ENCODE results near the gene MCRS1.
"Not testable (repeated sequence)": the region's sequence is repeated elsewhere in the genome, so short reads cannot be mapped to it uniquely, and the experiment has no call there.

Gene MCRS1

DNA sequence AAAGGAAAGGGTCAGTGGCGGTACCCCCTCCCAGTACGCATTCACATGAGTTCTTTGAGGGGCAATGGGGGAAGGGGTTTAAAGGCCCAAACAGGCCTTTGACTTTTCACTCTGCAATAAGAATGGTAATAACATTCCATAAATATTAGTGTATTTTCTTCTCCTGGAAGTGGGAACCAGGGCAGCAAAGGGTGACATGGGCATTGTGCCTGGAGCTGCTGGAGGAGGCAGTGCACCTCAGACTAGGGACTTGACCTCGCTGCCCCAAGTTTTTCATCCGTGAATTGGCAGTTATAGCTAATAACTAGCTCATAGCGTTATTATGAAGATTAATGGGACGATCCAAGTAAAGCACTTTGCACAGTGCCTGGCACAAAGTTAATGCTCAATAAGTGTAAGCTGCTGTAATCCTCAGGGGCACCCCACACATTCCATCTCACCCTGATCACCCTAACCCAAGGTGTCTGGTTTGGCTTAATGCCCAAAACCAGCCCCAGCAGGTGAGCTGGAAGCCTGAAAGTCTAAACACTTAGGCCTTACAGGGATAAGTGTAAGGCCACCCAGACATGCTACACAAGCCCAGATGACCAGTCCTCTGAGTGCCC, 31.9 kb downstream of the MCRS1 start:
- peaks cover 5% of the 10 kb centered on the region; the same call in 1 of the 2 replicates for H3K4me1 ChIP-seq (ENCODE audit: insufficient read depth, low read length)
- H3K9me3 ChIP-seq (ENCODE audit: insufficient read depth, low read depth, low read length), result no peaks in the 10 kb centered on the region; the same call in 1 of the 2 replicates
- no peak overlapping the region for H3K9ac ChIP-seq (ENCODE audit: low read depth, low read length)
- H3K27ac ChIP-seq (ENCODE audit: low read length), result no peak overlapping the region
- H3K27me3 ChIP-seq (ENCODE audit: insufficient read depth, low read length), result peaks cover 67% of the 10 kb centered on the region
- H3K4me3 ChIP-seq (ENCODE audit: low read length), result no peak overlapping the region
- no peaks in the 10 kb centered on the region for H3K36me3 ChIP-seq (ENCODE audit: insufficient read depth, low read depth, low read length)

DNA sequence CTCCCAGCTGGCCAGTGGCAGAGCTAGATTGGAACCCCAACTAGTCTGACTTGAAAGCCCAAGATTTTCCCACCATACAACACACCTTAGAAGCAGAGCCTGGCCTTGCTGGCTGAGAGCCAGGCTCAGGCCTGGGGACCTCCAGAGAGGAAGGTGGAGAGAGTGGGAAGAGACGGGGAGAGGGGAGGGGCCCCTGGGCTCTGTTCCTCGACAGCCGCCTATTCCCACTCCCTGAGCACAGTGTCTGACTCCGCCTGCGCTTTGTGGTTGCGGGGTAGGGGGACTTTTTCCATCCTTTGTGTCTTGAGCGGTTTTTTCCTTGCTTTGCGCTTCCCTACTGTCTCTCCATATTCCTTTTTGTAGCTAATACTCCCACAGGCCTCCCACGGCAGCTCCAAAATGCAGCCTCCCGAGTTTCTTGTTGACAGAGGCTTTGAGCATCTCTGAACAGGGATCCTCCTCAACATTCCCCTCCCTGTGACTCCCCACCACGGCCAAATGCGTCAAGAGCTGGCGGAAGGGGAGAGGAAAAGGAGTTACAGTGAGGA, 33.1 kb downstream of the MCRS1 start:
- Histone ChIP-seq H3K4me1 (ENCODE audit: insufficient read depth, low read length) (peaks cover 5% of the 10 kb centered on the region; the same call in 1 of the 2 replicates), H3K9ac (ENCODE audit: low read depth, low read length) (no peak overlapping the region), H3K4me3 (ENCODE audit: low read length) (no peak overlapping the region), H3K36me3 (ENCODE audit: insufficient read depth, low read depth, low read length) (no peaks in the 10 kb centered on the region), H3K27me3 (ENCODE audit: insufficient read depth, low read length) (peaks cover 55% of the 10 kb centered on the region), H3K9me3 (ENCODE audit: insufficient read depth, low read depth, low read length) (no peaks in the 10 kb centered on the region; the same call in 1 of the 2 replicates), H3K27ac (ENCODE audit: low read length) (no peak overlapping the region)

DNA sequence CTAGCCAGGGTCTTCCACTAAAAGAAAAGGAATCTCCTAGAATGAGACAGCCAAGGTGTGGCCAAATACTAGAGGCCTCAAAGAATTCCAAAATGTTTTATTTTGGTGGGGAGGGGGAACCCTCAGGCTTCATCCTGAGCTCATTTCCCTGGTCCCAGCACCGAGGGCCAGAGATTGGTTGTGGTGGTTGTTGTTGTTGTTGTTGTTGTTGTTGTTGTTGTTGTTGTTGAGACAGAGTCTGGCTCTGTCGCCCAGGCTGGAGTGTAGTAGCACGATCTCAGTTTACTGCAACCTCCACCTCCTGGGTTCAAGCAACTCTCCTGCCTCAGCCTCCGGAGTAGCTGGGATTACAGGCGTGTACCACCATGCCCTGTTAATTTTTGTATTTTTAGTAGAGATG, 33.8 kb downstream of the MCRS1 start:
- not testable (repeated sequence) for H3K4me3 ChIP-seq (ENCODE audit: low read length); H3K9me3 ChIP-seq (ENCODE audit: insufficient read depth, low read depth, low read length); H3K4me1 ChIP-seq (ENCODE audit: insufficient read depth, low read length); H3K9ac ChIP-seq (ENCODE audit: low read depth, low read length); H3K27ac ChIP-seq (ENCODE audit: low read length); H3K36me3 ChIP-seq (ENCODE audit: insufficient read depth, low read depth, low read length)
- H3K27me3 ChIP-seq (ENCODE audit: insufficient read depth, low read length), result peaks cover 48% of the 10 kb centered on the region

DNA sequence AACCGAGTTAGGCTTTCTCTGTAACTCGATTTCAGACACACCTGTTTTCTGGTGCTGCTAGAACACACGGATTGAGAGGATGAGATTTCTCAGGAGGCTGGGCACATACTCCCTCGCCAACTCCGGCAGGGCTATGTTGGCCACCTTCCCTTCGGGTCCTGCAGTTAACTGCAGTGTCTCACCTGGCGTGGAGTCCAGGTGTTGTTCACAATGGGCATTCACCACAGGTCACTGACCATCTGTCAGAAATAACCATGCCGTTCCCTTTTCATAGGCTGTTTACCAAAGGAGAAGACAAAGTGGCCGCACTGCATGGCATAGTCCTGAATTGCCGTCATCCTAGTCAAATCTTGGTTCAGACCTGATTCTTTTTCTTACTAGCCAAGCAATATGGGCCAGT, 34.6 kb downstream of the MCRS1 start:
- Histone ChIP-seq H3K9me3 (ENCODE audit: insufficient read depth, low read depth, low read length) (no peaks in the 10 kb centered on the region; the same call in 1 of the 2 replicates), H3K9ac (ENCODE audit: low read depth, low read length) (no peak overlapping the region)

GRCh38 chr12:49531745-49532144, 36.2 kb downstream of the MCRS1 start:
- peaks cover 24% of the 10 kb centered on the region for H3K27me3 ChIP-seq (ENCODE audit: insufficient read depth, low read length)
- no peaks in the 10 kb centered on the region; the same call in 1 of the 2 replicates for H3K36me3 ChIP-seq (ENCODE audit: insufficient read depth, low read depth, low read length)
- no peaks in the 10 kb centered on the region for H3K9me3 ChIP-seq (ENCODE audit: insufficient read depth, low read depth, low read length)
- H3K4me1 ChIP-seq (ENCODE audit: insufficient read depth, low read length), result peaks cover 5% of the 10 kb centered on the region; the same call in 1 of the 2 replicates
- H3K27ac ChIP-seq (ENCODE audit: low read length), result no peak overlapping the region
- no peak overlapping the region for H3K9ac ChIP-seq (ENCODE audit: low read depth, low read length)
- no peak overlapping the region for H3K4me3 ChIP-seq (ENCODE audit: low read length)

More for the DNA sequence above, 34.6 kb downstream of the MCRS1 start:
- Histone ChIP-seq H3K36me3 (ENCODE audit: insufficient read depth, low read depth, low read length) (no peaks in the 10 kb centered on the region), H3K4me1 (ENCODE audit: insufficient read depth, low read length) (peaks cover 5% of the 10 kb centered on the region; the same call in 1 of the 2 replicates), H3K27ac (ENCODE audit: low read length) (no peak overlapping the region), H3K27me3 (ENCODE audit: insufficient read depth, low read length) (peaks cover 40% of the 10 kb centered on the region), H3K4me3 (ENCODE audit: low read length) (no peak overlapping the region)

DNA sequence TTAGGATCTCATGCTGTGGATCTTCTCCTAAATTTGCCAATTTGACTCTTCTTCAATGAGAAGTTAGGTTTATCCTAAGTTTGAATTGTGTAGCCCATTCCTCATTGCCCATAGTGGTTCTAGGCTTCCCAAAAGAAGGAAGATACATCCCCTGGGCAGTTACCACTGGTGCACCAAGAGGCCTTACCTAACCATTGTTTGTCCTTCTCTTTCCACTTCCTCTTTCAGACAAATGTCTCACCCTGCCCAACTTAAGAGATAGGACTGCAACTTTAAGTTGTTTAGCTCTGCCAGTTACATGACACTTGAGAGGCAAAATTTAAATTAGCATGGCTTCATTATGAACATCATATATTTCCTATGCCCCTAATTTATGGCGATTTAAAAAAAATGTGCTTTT, 38.5 kb downstream of the MCRS1 start:
- Histone ChIP-seq H3K9ac (ENCODE audit: low read depth, low read length) (no peak overlapping the region), H3K27me3 (ENCODE audit: insufficient read depth, low read length) (peaks cover under 1% of the 10 kb centered on the region; the same call in 1 of the 2 replicates), H3K4me3 (ENCODE audit: low read length) (no peak overlapping the region), H3K36me3 (ENCODE audit: insufficient read depth, low read depth, low read length) (peaks cover 22% of the 10 kb centered on the region), H3K9me3 (ENCODE audit: insufficient read depth, low read depth, low read length) (no peaks in the 10 kb centered on the region), H3K27ac (ENCODE audit: low read length) (no peak overlapping the region), H3K4me1 (ENCODE audit: insufficient read depth, low read length) (peaks cover 5% of the 10 kb centered on the region; the same call in 1 of the 2 replicates)

GRCh38 chr12:49527361-49528130, 40.4 kb downstream of the MCRS1 start:
- H3K27ac ChIP-seq (ENCODE audit: low read length), result no peak overlapping the region
- no peak overlapping the region for H3K9ac ChIP-seq (ENCODE audit: low read depth, low read length)
- H3K4me1 ChIP-seq (ENCODE audit: insufficient read depth, low read length), result peaks cover 5% of the 10 kb centered on the region; the same call in 1 of the 2 replicates
- peaks cover 32% of the 10 kb centered on the region for H3K36me3 ChIP-seq (ENCODE audit: insufficient read depth, low read depth, low read length)
- H3K4me3 ChIP-seq (ENCODE audit: low read length), result no peak overlapping the region
- H3K27me3 ChIP-seq (ENCODE audit: insufficient read depth, low read length), result no peaks in the 10 kb centered on the region
- H3K9me3 ChIP-seq (ENCODE audit: insufficient read depth, low read depth, low read length), result no peaks in the 10 kb centered on the region

DNA sequence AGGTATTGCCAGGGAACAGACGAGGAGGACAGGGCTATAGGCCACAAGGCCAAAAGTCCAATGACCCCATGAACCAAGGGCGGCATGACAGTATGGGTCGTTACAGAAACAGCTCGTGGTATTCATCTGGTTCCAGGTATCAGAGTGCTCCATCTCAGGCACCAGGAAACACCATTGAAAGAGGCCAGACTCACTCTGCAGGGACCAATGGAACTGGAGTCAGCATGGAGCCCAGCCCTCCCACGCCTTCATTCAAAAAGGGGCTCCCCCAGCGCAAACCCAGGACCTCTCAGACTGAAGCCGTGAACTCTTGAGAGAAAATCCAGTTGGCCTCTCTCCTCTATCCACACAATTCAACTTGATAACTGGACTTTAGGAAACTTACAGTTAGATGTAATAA, 42.0 kb downstream of the MCRS1 start:
- Histone ChIP-seq H3K9ac (ENCODE audit: low read depth, low read length) (no peak overlapping the region), H3K4me1 (ENCODE audit: insufficient read depth, low read length) (peaks cover 5% of the 10 kb centered on the region; the same call in 1 of the 2 replicates), H3K27me3 (ENCODE audit: insufficient read depth, low read length) (no peaks in the 10 kb centered on the region), H3K27ac (ENCODE audit: low read length) (no peak overlapping the region), H3K4me3 (ENCODE audit: low read length) (no peak overlapping the region), H3K36me3 (ENCODE audit: insufficient read depth, low read depth, low read length) (peaks cover 33% of the 10 kb centered on the region), H3K9me3 (ENCODE audit: insufficient read depth, low read depth, low read length) (no peaks in the 10 kb centered on the region)

DNA sequence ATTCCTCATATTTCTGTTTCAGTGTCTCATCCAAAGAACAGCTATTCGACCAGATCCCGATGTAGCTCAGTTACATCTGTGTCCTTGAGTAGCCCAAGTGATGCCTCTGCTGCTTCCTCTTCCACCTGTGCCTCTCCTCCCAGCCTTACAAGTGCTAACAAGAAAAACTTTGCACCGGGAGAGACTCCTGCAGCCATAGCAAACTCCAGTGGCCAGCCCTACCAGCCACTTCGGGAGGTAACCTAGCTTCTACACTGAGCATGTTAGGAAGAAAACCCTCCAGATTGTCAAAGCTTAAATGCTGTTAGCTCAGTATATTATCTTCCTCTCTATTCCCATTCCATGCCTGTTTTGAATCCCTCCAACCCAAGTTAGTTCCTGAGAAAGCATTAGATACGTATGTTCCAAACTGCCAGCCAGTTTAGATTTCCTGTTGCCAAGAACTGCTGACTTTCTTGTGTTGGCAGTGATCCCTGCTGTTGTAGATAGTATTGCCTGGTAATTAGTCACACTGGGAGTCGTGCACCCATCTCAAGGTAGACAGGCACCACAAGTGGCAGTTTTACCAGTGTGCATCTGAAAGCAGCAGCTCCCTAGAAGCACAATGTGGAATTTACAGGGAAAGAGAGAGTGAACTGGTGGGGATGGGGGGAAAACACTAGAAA, 43.1 kb downstream of the MCRS1 start:
- H3K36me3 ChIP-seq (ENCODE audit: insufficient read depth, low read depth, low read length), result peaks cover 33% of the 10 kb centered on the region
- H3K4me3 ChIP-seq (ENCODE audit: low read length), result no peak overlapping the region
- H3K9me3 ChIP-seq (ENCODE audit: insufficient read depth, low read depth, low read length), result no peaks in the 10 kb centered on the region
- H3K4me1 ChIP-seq (ENCODE audit: insufficient read depth, low read length), result peaks cover 5% of the 10 kb centered on the region; the same call in 1 of the 2 replicates
- H3K27me3 ChIP-seq (ENCODE audit: insufficient read depth, low read length), result no peaks in the 10 kb centered on the region
- no peak overlapping the region for H3K27ac ChIP-seq (ENCODE audit: low read length)
- no peak overlapping the region for H3K9ac ChIP-seq (ENCODE audit: low read depth, low read length)

DNA sequence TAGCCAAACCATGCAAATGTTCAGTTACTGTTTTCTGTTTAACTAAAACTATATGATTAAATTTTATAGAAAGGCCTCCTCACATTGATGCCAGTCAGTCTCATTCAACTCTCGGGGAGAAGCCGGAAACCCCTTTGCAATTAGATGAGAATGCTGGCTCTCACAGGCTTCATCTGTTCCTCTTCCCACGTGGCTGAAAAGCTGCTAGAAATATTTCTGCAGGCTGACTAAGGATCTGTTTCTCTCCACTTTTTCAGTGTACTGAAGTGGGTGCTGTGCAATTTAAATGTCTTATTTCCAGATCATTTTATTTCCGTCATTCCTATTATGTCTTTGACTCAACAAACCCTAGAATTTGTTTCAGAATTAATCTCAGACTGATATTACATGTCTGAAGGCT, 46.6 kb downstream of the MCRS1 start:
- no peaks in the 10 kb centered on the region for H3K27me3 ChIP-seq (ENCODE audit: insufficient read depth, low read length)
- no peak overlapping the region for H3K27ac ChIP-seq (ENCODE audit: low read length)
- no peak overlapping the region for H3K4me3 ChIP-seq (ENCODE audit: low read length)
- no peak overlapping the region for H3K9ac ChIP-seq (ENCODE audit: low read depth, low read length)
- H3K9me3 ChIP-seq (ENCODE audit: insufficient read depth, low read depth, low read length), result no peaks in the 10 kb centered on the region
- peaks cover 31% of the 10 kb centered on the region for H3K36me3 ChIP-seq (ENCODE audit: insufficient read depth, low read depth, low read length)
- H3K4me1 ChIP-seq (ENCODE audit: insufficient read depth, low read length), result no peaks in the 10 kb centered on the region

- Histone ChIP-seq H3K9ac (ENCODE audit: low read depth, low read length) (no peak overlapping the region), H3K27ac (ENCODE audit: low read length) (no peak overlapping the region), H3K27me3 (ENCODE audit: insufficient read depth, low read length) (no peaks in the 10 kb centered on the region), H3K4me3 (ENCODE audit: low read length) (no peak overlapping the region), H3K4me1 (ENCODE audit: insufficient read depth, low read length) (no peaks in the 10 kb centered on the region), H3K9me3 (ENCODE audit: insufficient read depth, low read depth, low read length) (no peaks in the 10 kb centered on the region), H3K36me3 (ENCODE audit: insufficient read depth, low read depth, low read length) (peaks cover 20% of the 10 kb centered on the region; the same call in 1 of the 2 replicates)
Observed at GRCh38 chr12:49519574-49519936, 48.4 kb downstream of the MCRS1 start.

Measured in iPS-20b (cell line).